NCI-H2081 treated with DMSO at 0.1 percent for 48 hours (cell line): ENCODE results near the gene PFDN2.
"Not testable (repeated sequence)": the region's sequence is repeated elsewhere in the genome, so short reads cannot be mapped to it uniquely, and the experiment has no call there.

Experiments
- DNase-seq: peaks from one replicate; lab custom pipeline; 2025; lab: John Stamatoyannopoulos, UW

The PFDN2 gene

GRCh38 chr1:161080441-161081405 lies 37.1 kb downstream of the PFDN2 start:
- no peak for DNase-seq

- DNase-seq = no peak
Observed at GRCh38 chr1:161079436-161080110, 38.3 kb downstream of the PFDN2 start.

- no peak for DNase-seq
Observed at GRCh38 chr1:161077426-161077825, 40.4 kb downstream of the PFDN2 start.

- DNase-seq = no peak
Observed at GRCh38 chr1:161076410-161076809, 41.4 kb downstream of the PFDN2 start.

GRCh38 chr1:161074676-161075368 lies 43.0 kb downstream of the PFDN2 start:
- DNase-seq = no peak

- no peak for DNase-seq
Observed at GRCh38 chr1:161073474-161074121, 44.2 kb downstream of the PFDN2 start.

GRCh38 chr1:161072751-161073449 lies 44.9 kb downstream of the PFDN2 start:
- DNase-seq = no peak

- DNase-seq = no peak
Observed at GRCh38 chr1:161071886-161072371, 45.9 kb downstream of the PFDN2 start.

GRCh38 chr1:161070761-161071160 lies 47.1 kb downstream of the PFDN2 start:
- no peak for DNase-seq

GRCh38 chr1:161069731-161070270 lies 48.0 kb downstream of the PFDN2 start, which contains the start of gene ARHGAP30:
Gene ARHGAP30, minus strand, starts transcription at chr1:161069891. Its CDS starts 267 bp downstream, at chr1:161069624.
- no peak for DNase-seq

- no peak for DNase-seq
Observed at GRCh38 chr1:161069241-161069640, 48.6 kb downstream of the PFDN2 start.

- no peak for DNase-seq
Observed at GRCh38 chr1:161068306-161069234, 49.3 kb downstream of the PFDN2 start.

GRCh38 chr1:161066694-161067093 lies 51.1 kb downstream of the PFDN2 start:
- DNase-seq = no peak

GRCh38 chr1:161065681-161066080 lies 52.2 kb downstream of the PFDN2 start:
- DNase-seq = not testable (repeated sequence)

- not testable (repeated sequence) for DNase-seq
Observed at GRCh38 chr1:161063936-161064335, 53.9 kb downstream of the PFDN2 start.

- no peak for DNase-seq
Observed at GRCh38 chr1:161061419-161061818, 56.4 kb downstream of the PFDN2 start.

GRCh38 chr1:161059293-161059692 lies 58.5 kb downstream of the PFDN2 start:
- no peak for DNase-seq

- no peak for DNase-seq
Observed at GRCh38 chr1:161054805-161055204, 63.0 kb downstream of the PFDN2 start.

- DNase-seq = no peak
Observed at GRCh38 chr1:161054232-161054631, 63.6 kb downstream of the PFDN2 start.

GRCh38 chr1:161052899-161053298 lies 64.9 kb downstream of the PFDN2 start:
- no peak for DNase-seq
